K562 (cell line): Measurements from ENCODE around the gene USP2. TPM values are rescaled to one million over a fixed set of nuclear protein-coding genes. Genes with fewer than 3 reads are reported as not detected.

ENCODE experiments used
- EGR1 ChIP-seq: fragments of 450-650 bp; conservative IDR thresholded peaks from 2 replicates; pipeline ENCODE4 v1.6.1; 2017; ENCODE audit warnings: mild to moderate bottlenecking
- ELK1 ChIP-seq: sonication (generic); formaldehyde crosslinking; IDR thresholded peaks from 2 replicates; pipeline ENCODE4 v1.8.1; 2022; ENCODE audit warnings: missing genetic modification reagents
- MEF2A ChIP-seq: IDR thresholded peaks from 2 replicates; pipeline ENCODE4 v1.6.1; 2011; ENCODE audit warnings: low read depth, mild to moderate bottlenecking, low read length, moderate library complexity; ENCODE audit not compliant: control insufficient read depth
- NFYB ChIP-seq: IDR thresholded peaks from 2 replicates; pipeline ENCODE4 v1.6.1; 2011; ENCODE audit warnings: mild to moderate bottlenecking, moderate library complexity; ENCODE audit not compliant: insufficient read length; ENCODE audit errors: extremely low read depth
- PRDM10 ChIP-seq: fragments of 450-650 bp; IDR thresholded peaks from 2 replicates; pipeline ENCODE4 v1.6.1; 2018; ENCODE audit not compliant: partially characterized antibody
- RREB1 ChIP-seq: fragments of 250-450 bp; sonication (Bioruptor Pico); IDR thresholded peaks from 2 replicates; pipeline ENCODE4 v1.4.0; 2020
- polyA plus RNA-seq, 8 experiments: library from polyadenylated mRNA; depleted of rRNA in 4 of 8; stranded (reverse) in 5 of 8; unstranded in 3 of 8; fragments of >200 nt; fragmentation: Nextera tagmentation in 2 of 8; fragmentation: Illumina TruSeq in 1 of 8; extraction: Ambion mirVana in 2 of 8; extraction: Trizol in 1 of 8; gene quantifications; 2 replicates each; pipeline versions ENCODE4 v1.2.1 to v1.2.3, GENCODE V29; 2011 to 2014; ENCODE audit warnings: inconsistent platforms in 1 of 8, missing spikeins in 1 of 8
- total RNA-seq, 7 experiments: library from RNA; depleted of rRNA in 6 of 7; stranded (reverse); fragments of >200 nt in 6 of 7; fragmentation: Illumina TruSeq in 2 of 7; extraction: Trizol in 2 of 7; gene quantifications; 2 replicates each; pipeline versions ENCODE4 v1.2.1 to v1.2.3, GENCODE V29; 2011 to 2021; ENCODE audit warnings: low replicate concordance in 1 of 7

The USP2 gene
- total and polyA plus RNA-seq, 9 of the 15 experiments (the other 6 are each of a cell fraction or from before 2014, with no cell fraction given) = 2.8 to 16.9 (median 3.9) TPM

GRCh38 chr11:119377961-119378667 is 3.4 kb downstream of the USP2 start (continued):
- no peak for TF ChIP-seq RREB1 (CRISPR knock-in tag)
- no peak for TF ChIP-seq PRDM10
- no peak for TF ChIP-seq MEF2A
- TF ChIP-seq ELK1 = no peak
- TF ChIP-seq EGR1 = no peak
- peak; percentile 5 for TF ChIP-seq NFYB
